Measurements from ENCODE around the gene ISG20L2. TPM values are rescaled to one million over a fixed set of nuclear protein-coding genes. Genes with fewer than 3 reads are reported as not detected.

The ISG20L2 gene
- total RNA-seq, 1 donor = 21.0 TPM

DNA sequence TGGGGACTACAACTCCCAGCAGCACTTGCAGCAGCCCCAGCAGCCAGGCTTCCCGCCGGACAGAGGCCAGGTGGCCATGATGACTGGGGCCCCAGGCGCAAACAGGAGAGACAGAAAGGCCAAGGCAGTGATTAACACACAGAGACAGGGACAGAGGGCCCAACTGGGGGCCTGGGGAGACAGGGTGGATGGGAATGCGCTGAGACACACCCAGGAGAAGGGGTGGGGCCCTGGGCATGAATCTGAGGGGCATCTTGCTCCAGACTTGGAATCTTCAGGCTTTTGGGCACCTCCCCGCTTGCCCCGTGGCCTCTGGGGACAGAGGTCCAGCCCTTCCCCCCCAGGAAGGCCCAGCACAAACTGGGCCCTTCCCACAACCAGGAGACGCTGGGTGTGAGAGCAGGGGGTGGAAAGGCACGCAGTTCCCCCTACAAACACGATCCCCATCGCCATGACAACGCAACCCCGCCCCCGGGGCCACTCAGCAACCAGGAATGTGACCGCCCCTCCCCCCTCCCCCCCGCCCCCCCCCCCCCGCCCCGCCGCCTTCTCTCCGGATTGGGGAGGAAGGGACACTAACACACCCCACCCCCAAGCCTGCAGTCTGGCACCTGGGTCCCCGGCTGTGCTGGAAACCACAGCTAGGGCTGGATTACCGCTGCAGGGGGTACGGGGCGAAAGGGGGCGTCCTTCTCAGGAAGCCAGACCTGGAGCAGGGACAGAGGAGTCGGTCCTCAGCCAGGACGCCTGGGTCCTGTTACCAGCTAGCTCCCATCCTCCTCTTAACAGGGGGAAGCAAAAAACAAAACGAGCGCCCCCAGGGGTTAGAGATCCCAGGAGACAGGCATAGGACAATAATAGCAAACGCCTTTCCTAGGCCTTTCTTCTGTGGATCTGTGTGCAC lies 18.4 kb upstream of the ISG20L2 start:
- H3K79me2 ChIP-seq (ENCODE audit: insufficient read depth, low read length) = peaks cover 81% of the 10 kb centered on the region

DNA sequence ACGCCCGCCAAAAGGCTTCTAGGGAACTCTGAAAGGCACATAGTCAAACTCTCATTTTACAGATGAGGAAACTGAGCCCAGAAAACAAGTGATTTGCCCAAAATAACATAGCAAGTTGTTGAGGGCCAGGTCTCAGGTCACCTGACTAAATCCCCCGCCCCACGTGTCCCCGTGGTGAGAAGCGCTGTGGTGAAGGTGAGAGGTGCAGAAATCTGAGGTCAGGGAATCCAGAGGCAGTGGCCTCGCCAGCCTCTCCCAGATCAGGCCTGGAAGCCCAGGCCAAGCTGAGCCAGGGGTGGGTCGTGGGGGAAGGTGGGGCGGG lies 17.8 kb upstream of the ISG20L2 start:
- Histone ChIP-seq H3K27ac (ENCODE audit: low read depth, low read length) (peak overlapping the region; percentile 100), H3K4me2 (ENCODE audit: insufficient read depth, low read length) (peak overlapping the region; percentile 93), H3K4me1 (ENCODE audit: insufficient read depth, low read length) (peaks cover 48% of the 10 kb centered on the region), H3K79me2 (ENCODE audit: insufficient read depth, low read length) (peaks cover 79% of the 10 kb centered on the region), H3K4me3 (ENCODE audit: insufficient read depth, low read length) (peak overlapping the region; percentile 73), H2AFZ (ENCODE audit: low read length) (peak overlapping the region; percentile 28), H4K20me1 (ENCODE audit: insufficient read depth, low read length) (no peaks in the 10 kb centered on the region), H3K27me3 (ENCODE audit: insufficient read depth, low read length) (no peaks in the 10 kb centered on the region), H3K9me3 (ENCODE audit: low read depth, low read length) (no peaks in the 10 kb centered on the region), H3K36me3 (ENCODE audit: insufficient read depth, low read length) (peaks cover 43% of the 10 kb centered on the region)
- DNase-seq (ENCODE audit: insufficient read length, low spot score, missing footprints) = no peak
- TF ChIP-seq, protein P1, sequence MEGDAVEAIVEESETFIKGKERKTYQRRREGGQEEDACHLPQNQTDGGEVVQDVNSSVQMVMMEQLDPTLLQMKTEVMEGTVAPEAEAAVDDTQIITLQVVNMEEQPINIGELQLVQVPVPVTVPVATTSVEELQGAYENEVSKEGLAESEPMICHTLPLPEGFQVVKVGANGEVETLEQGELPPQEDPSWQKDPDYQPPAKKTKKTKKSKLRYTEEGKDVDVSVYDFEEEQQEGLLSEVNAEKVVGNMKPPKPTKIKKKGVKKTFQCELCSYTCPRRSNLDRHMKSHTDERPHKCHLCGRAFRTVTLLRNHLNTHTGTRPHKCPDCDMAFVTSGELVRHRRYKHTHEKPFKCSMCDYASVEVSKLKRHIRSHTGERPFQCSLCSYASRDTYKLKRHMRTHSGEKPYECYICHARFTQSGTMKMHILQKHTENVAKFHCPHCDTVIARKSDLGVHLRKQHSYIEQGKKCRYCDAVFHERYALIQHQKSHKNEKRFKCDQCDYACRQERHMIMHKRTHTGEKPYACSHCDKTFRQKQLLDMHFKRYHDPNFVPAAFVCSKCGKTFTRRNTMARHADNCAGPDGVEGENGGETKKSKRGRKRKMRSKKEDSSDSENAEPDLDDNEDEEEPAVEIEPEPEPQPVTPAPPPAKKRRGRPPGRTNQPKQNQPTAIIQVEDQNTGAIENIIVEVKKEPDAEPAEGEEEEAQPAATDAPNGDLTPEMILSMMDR (IDR thresholded peaks at IDR 0.05; ENCODE audit: extremely low read depth, low read depth, low read length) = no peak

More for the DNA sequence above, 18.4 kb upstream of the ISG20L2 start:
- Histone ChIP-seq H3K27me3 (ENCODE audit: insufficient read depth, low read length) (no peaks in the 10 kb centered on the region), H3K36me3 (ENCODE audit: insufficient read depth, low read length) (peaks cover 37% of the 10 kb centered on the region), H3K9me3 (ENCODE audit: low read depth, low read length) (no peaks in the 10 kb centered on the region), H3K4me2 (ENCODE audit: insufficient read depth, low read length) (peak overlapping the region; percentile 93), H2AFZ (ENCODE audit: low read length) (peak overlapping the region; percentile 81), H4K20me1 (ENCODE audit: insufficient read depth, low read length) (no peaks in the 10 kb centered on the region), H3K4me1 (ENCODE audit: insufficient read depth, low read length) (peaks cover 44% of the 10 kb centered on the region), H3K4me3 (ENCODE audit: insufficient read depth, low read length) (peak overlapping the region; percentile 85), H3K27ac (ENCODE audit: low read depth, low read length) (peak overlapping the region; percentile 100)
- DNase-seq (ENCODE audit: insufficient read length, low spot score, missing footprints) = peak; percentile 98
- TF ChIP-seq, protein P1 (IDR thresholded peaks at IDR 0.05; ENCODE audit: extremely low read depth, low read depth, low read length) = no peak

- peak overlapping the region; percentile 93 for H3K4me2 ChIP-seq (ENCODE audit: insufficient read depth, low read length)
- H2AFZ ChIP-seq (ENCODE audit: low read length) = no peak overlapping the region
- TF ChIP-seq, protein P1 (IDR thresholded peaks at IDR 0.05; ENCODE audit: extremely low read depth, low read depth, low read length) = no peak
- peaks cover 44% of the 10 kb centered on the region for H3K36me3 ChIP-seq (ENCODE audit: insufficient read depth, low read length)
- H4K20me1 ChIP-seq (ENCODE audit: insufficient read depth, low read length) = no peaks in the 10 kb centered on the region
- peak overlapping the region; percentile 73 for H3K4me3 ChIP-seq (ENCODE audit: insufficient read depth, low read length)
- H3K4me1 ChIP-seq (ENCODE audit: insufficient read depth, low read length) = peaks cover 50% of the 10 kb centered on the region
- H3K27ac ChIP-seq (ENCODE audit: low read depth, low read length) = peak overlapping the region; percentile 100
- no peaks in the 10 kb centered on the region for H3K27me3 ChIP-seq (ENCODE audit: insufficient read depth, low read length)
- peaks cover 75% of the 10 kb centered on the region for H3K79me2 ChIP-seq (ENCODE audit: insufficient read depth, low read length)
- no peaks in the 10 kb centered on the region for H3K9me3 ChIP-seq (ENCODE audit: low read depth, low read length)
- DNase-seq (ENCODE audit: insufficient read length, low spot score, missing footprints) = no peak
Observed at GRCh38 chr1:156745881-156746280, 17.3 kb upstream of the ISG20L2 start.

DNA sequence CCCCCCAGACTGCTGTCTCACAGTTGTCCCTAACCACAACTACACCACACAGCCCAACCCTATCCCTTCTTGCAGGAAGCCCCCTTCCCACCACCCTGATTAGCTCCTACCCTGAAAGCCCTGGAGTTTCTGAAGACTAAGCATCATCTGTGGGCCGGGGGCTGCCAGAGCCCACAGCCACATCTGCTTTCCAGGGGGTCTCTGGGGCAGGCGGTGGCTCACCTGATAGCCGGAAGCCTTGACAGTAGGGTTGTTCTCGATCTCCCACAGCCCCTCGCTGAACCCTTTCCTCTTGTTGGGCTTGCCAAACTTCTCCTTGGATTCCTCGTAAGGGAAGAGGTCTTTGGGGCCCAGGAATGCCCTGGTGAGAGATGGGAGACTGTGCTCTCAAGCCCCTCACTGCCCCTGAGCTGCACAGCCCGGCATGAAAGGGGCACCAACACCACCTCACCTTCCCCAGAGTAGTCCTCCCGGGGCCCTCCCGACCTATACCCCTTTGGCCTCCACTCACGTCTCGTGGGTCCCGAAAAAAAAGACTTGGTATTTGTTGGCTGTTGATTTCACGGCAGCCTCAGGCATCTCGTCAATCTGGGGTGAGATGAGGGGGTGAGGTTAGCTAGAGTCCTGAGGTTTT lies 16.3 kb upstream of the ISG20L2 start:
- no peak overlapping the region for H3K4me3 ChIP-seq (ENCODE audit: insufficient read depth, low read length)
- H3K36me3 ChIP-seq (ENCODE audit: insufficient read depth, low read length) = peaks cover 44% of the 10 kb centered on the region
- peaks cover 53% of the 10 kb centered on the region for H3K4me1 ChIP-seq (ENCODE audit: insufficient read depth, low read length)
- H3K27me3 ChIP-seq (ENCODE audit: insufficient read depth, low read length) = no peaks in the 10 kb centered on the region
- no peak for DNase-seq (ENCODE audit: insufficient read length, low spot score, missing footprints)
- peak overlapping the region; percentile 100 for H3K27ac ChIP-seq (ENCODE audit: low read depth, low read length)
- no peaks in the 10 kb centered on the region for H4K20me1 ChIP-seq (ENCODE audit: insufficient read depth, low read length)
- TF ChIP-seq, protein P1 (IDR thresholded peaks at IDR 0.05; ENCODE audit: extremely low read depth, low read depth, low read length) = no peak
- no peaks in the 10 kb centered on the region for H3K9me3 ChIP-seq (ENCODE audit: low read depth, low read length)
- H3K79me2 ChIP-seq (ENCODE audit: insufficient read depth, low read length) = peaks cover 74% of the 10 kb centered on the region
- H2AFZ ChIP-seq (ENCODE audit: low read length) = no peak overlapping the region
- H3K4me2 ChIP-seq (ENCODE audit: insufficient read depth, low read length) = no peak overlapping the region
